GM18870 (cell line): ENCODE data around the gene AKR1E2.
"Not testable (repeated sequence)": the region's sequence is repeated elsewhere in the genome, so short reads cannot be mapped to it uniquely, and the experiment has no call there.

ENCODE experiments used
- ATAC-seq: cut with Tn5 transposase; IDR thresholded peaks from one replicate; pipeline ENCODE4 v1.9.1; 2021; ENCODE audit warnings: moderate library complexity; ENCODE audit not compliant: unreplicated experiment

The AKR1E2 gene

DNA sequence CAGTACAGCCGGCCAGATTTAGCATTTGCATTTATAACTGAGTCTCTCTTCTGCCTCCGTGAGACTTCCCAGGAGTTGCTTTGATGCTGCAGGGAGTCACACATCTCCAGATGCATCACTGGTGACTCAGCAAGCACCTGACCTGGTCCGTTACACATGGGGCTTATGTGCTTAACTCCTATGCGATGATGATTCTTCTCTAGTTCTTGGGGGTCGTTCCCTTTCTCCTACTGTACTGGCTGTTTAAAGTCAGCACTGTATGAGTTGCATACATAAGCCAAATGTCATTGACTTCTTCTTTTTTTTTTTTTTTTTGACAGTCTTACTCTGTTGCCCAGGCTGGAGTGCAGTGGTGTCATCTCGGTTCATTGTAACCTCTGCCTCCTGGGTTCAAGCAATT is 13.0 kb upstream of the AKR1E2 start:
- ATAC-seq = no peak

GRCh38 chr10:4813496-4813895 is 12.5 kb upstream of the AKR1E2 start:
- no peak for ATAC-seq

- ATAC-seq = not testable (repeated sequence)
Measured at GRCh38 chr10:4815646-4816180, 10.3 kb upstream of the AKR1E2 start.

- no peak for ATAC-seq
Measured at GRCh38 chr10:4816966-4817365, 9.0 kb upstream of the AKR1E2 start.

- no peak for ATAC-seq
Measured at GRCh38 chr10:4819067-4819466, 6.9 kb upstream of the AKR1E2 start.

DNA sequence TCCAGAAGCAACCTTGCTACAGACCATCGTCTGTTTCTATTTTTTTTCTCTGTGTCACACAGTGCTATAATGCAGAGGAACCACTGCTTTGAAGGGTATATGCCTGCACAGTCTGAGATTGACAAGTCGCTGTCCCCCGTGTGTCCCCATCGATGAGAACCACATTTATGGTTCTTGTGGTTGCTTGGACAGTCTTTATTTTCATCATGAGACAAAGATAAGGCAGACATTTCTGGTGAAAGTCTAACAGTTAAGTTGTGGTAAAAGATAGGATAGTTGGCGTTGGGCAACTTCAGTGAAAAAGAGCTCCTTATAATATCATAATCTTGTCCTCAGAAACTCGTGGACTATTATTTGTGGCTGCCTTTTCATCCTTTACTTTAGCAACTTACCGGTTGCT is 6.3 kb upstream of the AKR1E2 start:
- ATAC-seq = no peak

DNA sequence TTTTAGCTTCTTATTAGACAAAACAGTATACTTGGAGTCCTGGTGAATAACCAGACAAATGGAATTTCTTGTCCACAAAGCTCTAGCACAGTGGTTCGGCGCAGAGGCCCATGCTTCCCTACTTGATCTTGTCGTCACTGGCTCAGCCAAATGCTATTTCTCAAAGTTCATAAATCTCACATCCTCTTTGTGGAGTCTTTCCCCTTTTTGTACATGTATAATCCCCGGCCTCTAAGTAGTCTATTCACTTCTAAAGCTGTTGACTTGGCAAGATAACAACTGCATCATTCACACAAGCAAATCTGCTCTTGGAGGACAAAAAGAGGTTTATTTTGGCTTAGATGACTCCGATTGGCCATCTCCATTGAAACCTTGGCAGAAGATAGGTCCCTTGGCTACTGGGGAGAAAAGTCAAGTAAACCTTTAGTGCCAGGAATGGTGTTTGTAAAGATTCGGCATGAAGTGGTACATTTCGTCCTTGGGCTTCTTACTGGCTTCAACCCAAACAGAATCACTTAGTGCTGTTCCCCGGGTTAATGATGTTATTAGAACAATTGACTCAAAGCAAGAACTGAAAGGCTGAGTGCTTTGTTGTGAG is 5.1 kb upstream of the AKR1E2 start:
- ATAC-seq = no peak

DNA sequence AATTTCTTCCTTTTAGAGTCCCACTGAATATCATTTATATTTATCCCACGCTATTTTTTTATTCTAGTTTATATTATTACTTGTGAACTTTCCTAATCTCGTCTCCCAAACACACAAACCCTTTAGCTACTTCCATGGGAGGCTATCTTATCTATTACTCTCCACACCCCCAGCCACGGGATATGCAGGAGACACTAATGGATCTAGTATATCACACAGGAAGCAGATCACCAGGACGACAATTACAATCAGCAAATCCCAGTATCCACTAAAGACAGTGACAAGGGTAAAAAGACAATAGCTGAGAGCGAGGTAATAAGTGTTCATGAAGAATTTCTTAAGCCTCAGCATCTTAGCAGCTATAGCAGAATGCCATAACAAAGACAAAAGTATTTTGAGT is 3.8 kb upstream of the AKR1E2 start:
- ATAC-seq = no peak

DNA sequence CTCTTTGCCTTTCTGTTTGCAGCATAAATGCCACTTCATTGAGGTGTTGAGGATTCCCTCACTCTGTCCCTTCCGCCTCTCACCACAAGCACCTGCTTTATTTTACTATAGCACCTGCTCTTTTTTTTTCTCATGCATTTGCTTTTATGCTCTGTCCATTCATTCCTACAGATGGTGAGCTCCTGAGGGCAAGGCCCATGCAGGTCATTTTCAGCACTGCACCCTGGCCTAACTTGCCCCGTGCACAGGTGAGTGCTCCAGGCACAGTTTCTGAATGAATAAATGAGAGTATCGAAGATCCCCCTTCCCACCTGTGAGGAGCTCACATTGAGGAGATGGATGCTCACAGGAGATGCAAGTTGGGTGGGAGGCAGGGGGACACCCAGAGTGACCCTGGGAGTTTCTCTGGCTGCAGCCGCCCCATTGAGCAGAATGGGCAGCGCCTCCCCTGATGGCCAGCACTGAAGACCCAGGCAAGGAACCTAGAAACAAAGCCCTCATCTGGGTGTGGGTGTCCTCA is 1.2 kb upstream of the AKR1E2 start:
- no peak for ATAC-seq

GRCh38 chr10:4825456-4825867 is 545 bp upstream of the AKR1E2 start:
- no peak for ATAC-seq

GRCh38 chr10:4826792-4827324 is 851 bp downstream of the AKR1E2 start:
- no peak for ATAC-seq

DNA sequence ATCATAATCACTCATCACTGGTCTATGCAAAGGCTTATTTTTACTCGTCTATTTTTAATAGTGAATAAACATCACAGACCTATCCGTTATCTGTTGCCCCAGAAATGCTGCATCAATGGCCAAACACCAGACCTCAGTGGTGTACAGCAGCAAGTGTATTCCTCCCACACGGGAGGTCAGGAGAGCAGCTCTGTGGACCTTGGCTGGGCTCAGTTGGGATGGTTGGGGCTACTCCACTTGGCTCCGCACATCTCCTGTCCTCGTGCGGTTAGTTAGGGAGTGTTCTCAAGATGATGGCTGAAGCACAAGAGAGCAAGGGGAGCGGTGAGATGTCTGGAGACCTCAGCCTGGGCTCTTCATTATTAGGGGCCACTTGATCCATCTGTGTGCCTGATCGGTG is 2.0 kb downstream of the AKR1E2 start:
- ATAC-seq = no peak

DNA sequence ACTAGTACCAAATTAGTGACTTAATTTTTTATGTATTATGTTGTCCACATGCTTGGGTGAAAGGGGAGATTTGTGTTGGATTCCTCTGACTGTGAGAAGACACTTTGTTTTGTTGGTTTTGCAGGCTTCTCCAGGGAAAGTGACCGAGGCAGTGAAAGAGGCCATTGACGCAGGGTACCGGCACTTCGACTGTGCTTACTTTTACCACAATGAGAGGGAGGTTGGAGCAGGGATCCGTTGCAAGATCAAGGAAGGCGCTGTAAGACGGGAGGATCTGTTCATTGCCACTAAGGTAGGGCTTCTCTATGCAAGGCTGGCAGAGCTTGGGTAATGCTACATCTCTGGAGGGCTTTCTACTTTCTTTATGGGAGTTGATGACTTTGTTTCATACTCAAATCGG is 4.5 kb downstream of the AKR1E2 start:
- no peak for ATAC-seq

GRCh38 chr10:4831091-4831490 is 5.1 kb downstream of the AKR1E2 start:
- no peak for ATAC-seq

DNA sequence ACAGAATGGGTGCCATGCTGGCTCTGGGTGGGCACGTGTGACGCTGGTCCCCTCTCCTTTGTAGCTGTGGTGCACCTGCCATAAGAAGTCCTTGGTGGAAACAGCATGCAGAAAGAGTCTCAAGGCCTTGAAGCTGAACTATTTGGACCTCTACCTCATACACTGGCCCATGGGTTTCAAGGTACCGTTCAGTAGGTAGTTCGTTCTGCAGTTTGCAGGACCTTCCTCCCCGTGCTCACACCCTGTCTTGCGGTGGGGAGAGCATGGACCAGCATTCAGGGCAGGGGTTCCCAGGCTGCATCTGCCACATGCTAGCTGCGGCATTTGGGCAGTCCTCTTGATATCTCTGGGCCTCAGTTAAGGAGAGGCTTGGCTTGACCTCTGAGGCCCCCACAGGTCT is 7.3 kb downstream of the AKR1E2 start:
- no peak for ATAC-seq

DNA sequence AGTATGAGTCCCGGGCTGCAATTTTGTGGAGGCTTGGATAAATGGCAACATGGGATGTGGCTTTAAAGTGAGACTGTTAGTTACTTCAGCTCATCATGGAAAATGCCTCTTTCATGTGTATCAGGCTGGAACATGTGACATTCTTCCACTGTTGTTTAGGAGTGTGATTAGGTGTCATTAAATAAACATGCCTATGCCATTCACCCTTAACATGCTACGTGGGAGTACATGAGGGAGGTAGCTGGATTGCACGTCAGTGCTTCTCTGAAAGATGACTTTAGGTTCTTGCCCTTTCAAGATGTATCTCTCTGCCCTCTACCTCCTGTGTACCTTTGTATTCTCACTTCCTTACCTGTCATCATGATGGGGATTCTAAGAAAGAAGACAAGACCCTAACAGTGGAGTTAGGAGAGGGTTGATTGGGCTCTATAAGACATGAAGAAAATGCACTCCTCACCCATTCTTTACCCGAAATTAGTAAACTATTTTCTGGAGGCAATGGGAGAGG is 8.9 kb downstream of the AKR1E2 start:
- ATAC-seq = no peak

GRCh38 chr10:4835494-4835918 is 9.5 kb downstream of the AKR1E2 start:
- no peak for ATAC-seq

- no peak for ATAC-seq
Measured at GRCh38 chr10:4836416-4836969, 10.5 kb downstream of the AKR1E2 start.

GRCh38 chr10:4837551-4837950 is 11.5 kb downstream of the AKR1E2 start:
- no peak for ATAC-seq

DNA sequence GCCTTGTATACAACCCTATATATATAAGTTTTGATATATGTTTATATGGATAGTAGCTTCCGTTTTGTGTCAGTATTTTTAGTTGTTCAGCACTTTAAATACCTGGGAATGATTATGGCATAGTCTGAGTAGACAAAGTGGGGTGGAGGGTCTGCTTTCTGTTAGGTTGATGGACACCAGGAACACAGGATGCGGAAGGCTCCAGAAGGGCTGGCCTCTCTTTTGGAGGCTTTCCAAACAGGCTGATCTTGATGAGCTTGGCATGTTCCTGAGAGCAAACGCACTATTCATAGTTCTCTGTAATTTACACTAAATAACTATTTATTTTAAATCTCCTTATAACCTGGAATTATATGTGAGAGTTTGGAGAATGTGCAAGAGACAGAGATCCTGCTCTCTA is 12.7 kb downstream of the AKR1E2 start:
- no peak for ATAC-seq

DNA sequence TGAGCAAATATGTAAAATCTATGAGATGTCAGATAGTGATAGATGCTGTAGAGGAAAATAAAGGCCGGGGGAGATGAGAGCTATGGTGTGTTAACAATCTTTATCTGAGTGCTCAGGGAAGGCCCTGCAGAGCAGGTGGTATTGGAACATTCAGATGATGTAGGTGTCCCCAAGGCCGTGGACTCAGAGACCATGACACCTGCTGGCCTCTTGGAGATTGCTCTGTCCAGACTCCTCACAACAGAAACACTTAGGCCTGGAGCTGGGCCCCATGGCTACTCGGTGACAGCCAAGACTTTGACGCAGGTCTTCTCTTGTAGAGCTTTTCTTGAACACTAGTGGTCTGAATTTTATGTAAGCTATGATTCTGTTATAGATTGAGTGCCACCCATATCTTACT is 13.3 kb downstream of the AKR1E2 start:
- ATAC-seq = no peak

GRCh38 chr10:4840151-4840550 is 14.1 kb downstream of the AKR1E2 start:
- no peak for ATAC-seq
